HUES48 (cell line): ENCODE data around the gene ANAPC16.

ENCODE experiments used
- H3K27ac ChIP-seq: one replicate; pipeline ENCODE4 v1.7.0; 2013; ENCODE audit warnings: low read depth, low read length, inconsistent platforms
- H3K27me3 ChIP-seq: 2 replicates; pipeline ENCODE4 v1.6.1; 2013; ENCODE audit warnings: mild to moderate bottlenecking, low read length; ENCODE audit not compliant: control insufficient read depth, insufficient read depth
- H3K36me3 ChIP-seq: 2 replicates; pipeline ENCODE4 v1.6.1; 2013; ENCODE audit warnings: low read length; ENCODE audit not compliant: control insufficient read depth, insufficient read depth
- H3K4me1 ChIP-seq: 2 replicates; pipeline ENCODE4 v1.6.1; 2013; ENCODE audit warnings: mild to moderate bottlenecking, low read length; ENCODE audit not compliant: control insufficient read depth, insufficient read depth
- H3K4me3 ChIP-seq: 2 replicates; pipeline ENCODE4 v1.5.1; 2013; ENCODE audit warnings: mild to moderate bottlenecking, low read depth, low read length
- H3K9ac ChIP-seq: 2 replicates; pipeline ENCODE4 v1.6.1; 2013; ENCODE audit warnings: mild to moderate bottlenecking, low read depth, low read length, moderate library complexity
- H3K9me3 ChIP-seq: 2 replicates; pipeline ENCODE4 v1.6.1; 2013; ENCODE audit warnings: low read length; ENCODE audit not compliant: control insufficient read depth, insufficient read depth

ANAPC16 gene

DNA sequence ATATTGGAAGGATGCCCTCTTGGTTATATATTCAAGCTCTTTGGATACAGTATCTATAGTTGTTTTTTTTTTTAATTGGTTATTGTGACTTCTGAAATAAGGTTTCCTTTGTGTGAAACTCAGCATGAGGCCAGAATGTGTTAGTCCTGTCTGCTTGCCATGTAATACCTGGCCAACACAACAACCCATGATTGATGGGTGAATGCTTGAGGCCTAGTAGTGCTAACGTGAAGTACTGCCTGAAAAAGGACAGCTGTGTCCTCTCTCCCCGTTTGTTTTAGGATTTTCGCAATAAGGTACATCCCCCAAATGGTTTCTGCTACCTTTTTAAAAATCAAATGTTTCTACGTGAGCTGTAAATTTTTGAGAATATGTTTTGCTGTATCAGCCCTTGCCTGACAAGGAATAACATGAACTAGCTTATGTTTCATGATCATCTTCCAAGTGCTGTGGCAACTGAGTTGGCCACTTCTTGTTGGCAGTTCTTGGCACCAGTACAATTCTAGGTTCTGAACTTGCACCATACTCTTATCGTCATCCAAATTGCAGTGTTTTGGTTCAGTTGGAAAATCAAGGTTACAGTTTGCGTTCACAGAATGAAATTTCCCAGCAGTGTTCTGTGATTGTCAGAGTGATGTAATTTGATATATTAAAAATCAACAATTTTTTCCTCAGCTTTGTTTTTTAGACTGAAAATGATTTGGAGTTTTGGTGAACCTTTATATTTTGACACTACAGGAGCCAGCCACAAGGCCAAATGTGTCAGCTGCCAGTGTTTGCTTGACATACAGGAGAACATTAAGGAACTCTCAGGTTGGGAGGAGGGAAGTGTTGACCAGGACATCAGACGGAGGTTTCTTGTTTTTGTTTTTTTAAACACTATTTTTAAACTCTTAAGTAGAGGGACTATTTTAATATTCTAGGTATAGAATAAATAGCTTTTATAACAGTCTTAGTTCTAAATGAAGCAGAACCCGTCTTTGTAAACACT lies 13.7 kb downstream of the ANAPC16 start:
- no peak overlapping the region for H3K4me3 ChIP-seq
- H3K36me3 ChIP-seq, result peaks cover 48% of the 10 kb centered on the region
- H3K4me1 ChIP-seq, result 0 out of 2 replicates have a peak, but pooled peaks cover 7% of the 10 kb centered on the region
- no peaks in the 10 kb centered on the region for H3K27me3 ChIP-seq
- no peak overlapping the region for H3K9ac ChIP-seq
- no peaks in the 10 kb centered on the region for H3K9me3 ChIP-seq
- no peak overlapping the region for H3K27ac ChIP-seq

DNA sequence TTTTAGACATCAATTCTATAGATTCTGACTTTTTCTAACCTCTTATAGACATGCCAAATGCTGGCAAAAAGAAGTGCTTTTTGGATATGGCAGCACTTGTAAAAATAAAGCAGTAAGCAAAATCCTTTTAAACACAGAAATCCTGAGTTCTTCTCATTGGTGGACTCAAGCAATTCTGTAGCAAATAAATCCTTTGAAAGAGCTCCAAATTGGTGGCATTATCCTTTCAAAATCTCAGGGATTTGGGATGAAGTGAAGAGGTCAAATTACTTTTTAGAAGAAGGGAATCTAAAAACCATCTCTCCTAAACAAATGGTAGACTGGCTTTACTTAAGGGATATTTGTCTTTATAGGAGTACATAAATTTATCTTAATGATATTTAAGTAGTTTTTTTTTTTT lies 17.8 kb downstream of the ANAPC16 start:
- H3K4me1 ChIP-seq, result 0 out of 2 replicates have a peak, but pooled peaks cover 1% of the 10 kb centered on the region
- peaks cover 49% of the 10 kb centered on the region for H3K36me3 ChIP-seq
- no peaks in the 10 kb centered on the region for H3K27me3 ChIP-seq
- H3K4me3 ChIP-seq, result no peak overlapping the region
- H3K9me3 ChIP-seq, result no peaks in the 10 kb centered on the region
- H3K9ac ChIP-seq, result no peak overlapping the region
- no peak overlapping the region for H3K27ac ChIP-seq

DNA sequence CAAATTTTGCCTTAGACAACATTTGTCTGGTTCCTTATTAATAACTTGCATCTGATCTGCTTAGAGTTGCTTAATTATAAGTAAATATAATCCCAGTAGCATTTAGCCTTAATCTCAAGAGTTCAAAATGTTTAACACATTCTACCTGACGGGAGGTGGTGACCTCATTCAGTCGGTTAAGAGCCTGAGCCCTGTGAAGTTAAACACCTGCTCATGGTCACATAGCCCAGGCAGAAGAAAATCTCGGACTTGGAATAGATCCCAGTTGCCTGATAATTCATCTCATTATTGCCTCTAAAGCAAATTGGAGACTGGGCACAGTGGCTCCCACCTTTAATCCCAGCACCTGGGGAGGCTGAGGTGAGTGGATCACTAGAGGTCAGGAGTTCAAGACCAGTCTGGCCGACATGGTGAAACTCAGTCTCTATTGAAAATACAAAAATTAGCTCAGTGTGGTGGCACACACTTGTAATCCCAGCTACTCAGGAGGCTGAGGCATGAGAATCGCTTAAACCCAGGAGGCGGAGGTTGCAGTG lies 18.8 kb downstream of the ANAPC16 start:
- Histone ChIP-seq H3K27ac (no peak overlapping the region), H3K27me3 (no peaks in the 10 kb centered on the region), H3K36me3 (peaks cover 46% of the 10 kb centered on the region), H3K4me1 (no peaks in the 10 kb centered on the region), H3K4me3 (no peak overlapping the region), H3K9ac (no peak overlapping the region), H3K9me3 (no peaks in the 10 kb centered on the region)

DNA sequence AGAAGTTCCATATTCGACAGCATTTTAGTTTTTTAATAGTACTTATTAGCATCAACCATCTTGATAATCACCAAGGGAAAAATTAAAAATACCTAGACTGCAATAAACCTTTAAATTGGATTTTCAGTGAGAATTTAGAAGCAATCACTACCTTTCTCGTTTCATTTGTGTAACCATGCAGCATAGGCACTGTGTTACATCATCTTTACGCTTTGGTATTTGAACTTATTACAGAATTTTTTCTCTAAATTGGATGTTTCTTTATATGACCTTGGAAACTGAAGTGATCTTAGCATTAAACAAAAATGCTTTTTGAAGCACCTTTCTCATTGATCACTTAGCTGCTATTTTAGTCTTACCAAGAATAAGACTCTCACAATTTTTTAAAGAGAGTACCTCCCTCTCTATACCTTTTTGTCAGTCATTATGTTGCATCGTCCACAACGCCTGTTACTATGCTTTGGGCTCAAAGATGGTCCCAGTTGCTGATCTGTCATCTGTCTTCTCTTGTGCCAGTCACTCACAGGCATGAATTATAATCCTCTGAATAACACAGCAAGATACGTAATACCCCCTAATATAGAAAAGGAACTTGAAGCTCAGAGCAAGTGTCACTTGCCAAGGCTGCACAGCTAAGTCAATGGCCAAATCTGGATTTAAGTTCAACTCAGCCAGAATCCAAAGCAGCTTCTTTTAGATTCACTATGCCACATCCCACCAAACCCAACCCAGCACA lies 19.9 kb downstream of the ANAPC16 start:
- no peak overlapping the region for H3K4me3 ChIP-seq
- peaks cover 35% of the 10 kb centered on the region for H3K36me3 ChIP-seq
- H3K27me3 ChIP-seq, result no peaks in the 10 kb centered on the region
- H3K9ac ChIP-seq, result no peak overlapping the region
- H3K4me1 ChIP-seq, result no peaks in the 10 kb centered on the region
- no peak overlapping the region for H3K27ac ChIP-seq
- H3K9me3 ChIP-seq, result no peaks in the 10 kb centered on the region

DNA sequence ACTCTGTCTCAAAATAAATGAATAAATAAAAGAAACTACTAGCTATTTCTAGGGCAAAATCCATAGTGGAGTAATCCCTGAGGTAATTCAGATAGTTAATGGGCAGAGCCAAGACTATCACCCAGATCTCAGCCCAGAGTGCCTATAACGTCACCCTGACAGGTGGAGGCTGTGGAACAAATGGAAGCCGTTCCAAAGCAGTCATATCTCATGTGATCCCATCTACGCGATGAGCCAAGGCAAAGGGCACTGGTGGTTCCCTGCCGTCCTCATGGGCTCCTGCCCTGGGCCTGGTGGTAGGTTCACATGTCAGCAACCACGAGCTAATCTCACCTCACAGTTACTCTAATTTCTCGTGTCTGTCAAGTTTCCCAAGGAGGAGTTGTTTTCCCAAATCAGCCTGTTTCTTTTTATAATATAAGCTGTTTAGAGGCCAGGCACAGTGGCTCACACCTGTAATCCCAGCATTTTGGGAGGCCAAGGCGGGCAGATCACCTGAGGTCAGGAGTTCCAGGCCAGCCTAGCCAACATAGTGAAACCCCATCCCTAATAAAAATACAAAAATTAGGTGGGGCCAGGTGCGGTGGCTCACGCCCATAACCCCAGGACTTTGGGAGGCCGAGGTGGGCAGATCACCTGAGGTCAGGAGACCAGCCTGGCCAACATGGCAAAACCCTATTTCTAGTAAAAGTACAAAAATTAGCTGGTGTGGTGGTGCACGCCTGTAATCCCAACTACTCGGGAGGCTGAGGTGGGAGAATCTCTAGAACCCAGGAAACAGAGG lies 22.8 kb downstream of the ANAPC16 start:
- Histone ChIP-seq H3K9ac (no peak overlapping the region), H3K36me3 (peaks cover 19% of the 10 kb centered on the region), H3K27ac (no peak overlapping the region), H3K4me3 (no peak overlapping the region), H3K4me1 (no peaks in the 10 kb centered on the region; the same call in 1 of the 2 replicates), H3K27me3 (no peaks in the 10 kb centered on the region), H3K9me3 (no peaks in the 10 kb centered on the region)

DNA sequence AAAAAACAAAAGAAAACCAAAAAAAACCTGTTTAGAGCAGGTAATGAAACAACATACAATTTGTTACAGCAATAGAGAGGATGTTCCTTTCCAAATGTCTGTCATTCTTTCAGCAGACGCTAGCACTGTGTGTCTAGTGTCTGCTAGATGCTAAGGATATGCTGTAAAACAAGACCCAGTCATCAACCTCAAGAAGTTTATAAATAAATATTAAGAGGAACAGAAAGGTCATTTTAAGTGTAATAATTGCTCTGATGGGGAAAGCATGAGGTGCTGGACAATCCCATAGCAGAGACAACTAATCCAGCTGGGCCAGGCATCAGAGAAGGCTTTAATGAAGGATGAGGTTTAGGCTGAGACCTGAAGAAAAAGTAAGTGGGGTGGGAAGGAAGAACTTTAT lies 23.6 kb downstream of the ANAPC16 start:
- no peaks in the 10 kb centered on the region for H3K9me3 ChIP-seq
- no peaks in the 10 kb centered on the region for H3K27me3 ChIP-seq
- H3K4me1 ChIP-seq, result no peaks in the 10 kb centered on the region; the same call in 1 of the 2 replicates
- no peak overlapping the region for H3K4me3 ChIP-seq
- no peak overlapping the region for H3K27ac ChIP-seq
- H3K36me3 ChIP-seq, result peaks cover 12% of the 10 kb centered on the region
- H3K9ac ChIP-seq, result no peak overlapping the region

DNA sequence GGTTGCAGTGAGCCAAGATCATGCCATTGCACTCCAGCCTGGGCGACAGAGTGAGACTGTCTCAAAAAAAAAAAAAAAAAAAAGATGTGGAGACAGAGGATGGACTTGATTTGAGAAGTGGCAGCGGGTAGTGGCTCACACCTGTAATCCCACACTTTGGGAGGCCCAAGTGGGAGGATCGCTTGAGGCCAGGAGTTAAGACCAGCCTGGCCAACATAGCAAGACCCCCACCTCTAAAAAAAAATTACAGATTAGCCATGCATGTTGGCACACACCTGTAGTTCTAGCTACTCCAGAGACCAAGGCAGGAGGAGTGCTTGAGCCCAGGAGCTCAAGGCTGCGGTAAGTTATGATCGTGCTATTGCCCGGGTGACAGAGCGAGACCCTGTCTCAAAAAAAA lies 24.6 kb downstream of the ANAPC16 start:
- no peaks in the 10 kb centered on the region; the same call in 1 of the 2 replicates for H3K4me1 ChIP-seq

DNA sequence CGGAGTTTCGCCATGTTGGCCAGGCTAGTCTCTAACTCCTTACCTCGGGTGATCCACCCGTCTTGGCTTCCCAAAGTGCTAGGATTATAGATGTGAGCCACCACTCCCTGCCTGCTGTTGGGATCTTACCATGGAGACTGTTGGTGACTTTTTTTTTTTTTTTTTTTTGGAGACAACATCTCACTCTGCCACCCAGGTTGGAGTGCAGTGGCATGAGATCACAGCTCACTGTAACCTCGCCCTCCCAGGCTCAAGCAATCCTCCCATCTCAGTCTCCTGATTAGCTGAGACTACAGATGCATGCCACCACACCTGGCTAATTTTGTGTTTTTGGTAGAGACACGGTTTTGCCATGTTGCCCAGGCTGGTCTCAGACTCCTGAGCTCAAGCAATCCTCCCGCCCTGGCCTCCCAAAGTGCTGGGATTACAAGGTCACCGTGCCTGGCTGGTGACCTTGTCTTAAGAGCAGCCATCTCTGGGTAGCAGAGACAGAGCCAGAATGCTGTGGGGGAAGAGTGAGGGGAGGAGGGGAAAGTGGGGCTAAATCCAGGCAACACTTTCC lies 26.0 kb downstream of the ANAPC16 start:
- H3K4me3 ChIP-seq, result no peak overlapping the region
- no peaks in the 10 kb centered on the region for H3K36me3 ChIP-seq
- H3K27ac ChIP-seq, result no peak overlapping the region
- H3K4me1 ChIP-seq, result no peaks in the 10 kb centered on the region; the same call in 1 of the 2 replicates
- no peaks in the 10 kb centered on the region for H3K27me3 ChIP-seq
- no peaks in the 10 kb centered on the region for H3K9me3 ChIP-seq
- no peak overlapping the region for H3K9ac ChIP-seq

More for the DNA sequence above, 24.6 kb downstream of the ANAPC16 start:
- Histone ChIP-seq H3K27me3 (no peaks in the 10 kb centered on the region), H3K4me3 (no peak overlapping the region), H3K9ac (no peak overlapping the region), H3K36me3 (peaks cover 6% of the 10 kb centered on the region), H3K27ac (no peak overlapping the region), H3K9me3 (no peaks in the 10 kb centered on the region)

DNA sequence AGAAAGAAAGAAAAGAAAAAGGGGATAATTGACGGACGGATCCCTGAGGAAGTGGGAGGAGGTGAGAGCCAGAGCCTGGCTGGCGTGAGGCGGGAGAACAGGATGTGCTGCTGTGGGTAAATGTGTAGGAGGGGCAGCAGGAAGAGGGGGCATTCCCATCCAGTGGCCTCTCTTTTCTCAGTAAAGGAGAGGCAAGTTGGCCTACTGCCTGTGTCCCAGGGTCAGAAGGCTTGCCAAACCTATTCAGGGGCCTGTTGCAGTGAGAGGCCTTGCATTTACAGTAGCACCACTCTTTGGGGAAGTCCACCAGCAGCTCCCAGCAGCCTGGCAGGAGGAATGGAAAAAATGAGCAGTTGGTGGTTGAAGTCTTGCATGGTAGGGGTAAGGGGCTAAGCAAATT lies 26.9 kb downstream of the ANAPC16 start:
- H3K27ac ChIP-seq, result no peak overlapping the region
- no peaks in the 10 kb centered on the region; the same call in 1 of the 2 replicates for H3K4me1 ChIP-seq
- no peaks in the 10 kb centered on the region for H3K36me3 ChIP-seq
- H3K4me3 ChIP-seq, result no peak overlapping the region
- H3K9me3 ChIP-seq, result no peaks in the 10 kb centered on the region
- no peaks in the 10 kb centered on the region for H3K27me3 ChIP-seq
- H3K9ac ChIP-seq, result no peak overlapping the region

DNA sequence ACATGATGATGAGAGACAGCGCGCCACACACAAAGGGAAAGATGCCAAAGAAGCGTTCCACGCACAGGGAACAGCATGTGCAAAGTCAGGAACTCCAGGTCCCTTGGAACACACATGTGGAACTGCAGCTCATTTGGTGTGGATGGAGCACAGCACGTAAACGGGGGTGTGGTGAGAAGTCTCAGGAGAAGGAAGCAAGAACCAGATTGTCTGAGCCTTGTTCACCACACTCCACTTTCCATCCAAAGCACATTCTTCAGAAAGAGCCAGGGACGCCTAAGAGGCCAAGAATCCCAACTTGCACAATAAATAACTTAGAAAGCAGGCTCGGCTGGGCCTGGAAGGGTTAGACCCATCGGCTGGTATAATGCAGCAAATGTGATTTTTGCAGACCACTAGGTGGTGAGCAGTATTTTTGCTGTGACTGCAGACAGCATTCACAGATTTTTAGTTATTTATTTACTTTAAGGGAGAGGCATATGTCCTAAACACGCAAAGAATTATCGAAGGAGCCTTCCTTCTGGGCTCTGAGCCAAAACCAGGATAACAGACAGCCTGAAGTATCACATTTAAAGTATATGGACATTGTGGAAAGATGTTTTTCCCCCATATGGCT lies 28.1 kb downstream of the ANAPC16 start:
- Histone ChIP-seq H3K9me3 (no peaks in the 10 kb centered on the region), H3K27me3 (no peaks in the 10 kb centered on the region), H3K4me1 (peaks cover 11% of the 10 kb centered on the region), H3K36me3 (no peaks in the 10 kb centered on the region), H3K9ac (no peak overlapping the region), H3K27ac (no peak overlapping the region), H3K4me3 (no peak overlapping the region)
